ENCODE measurements around the gene DDX11.

- TF ChIP-seq CTCF (conservative IDR thresholded peaks at IDR 0.05) (no peak), EZH2 (IDR thresholded peaks at IDR 0.05; ENCODE audit: low read depth) (no peak)
These were observed 46.1 kb downstream of the DDX11 start for GRCh38 chr12:31119803-31120211.
